GM06990 (cell line): ENCODE data around the gene ADAM8.

ENCODE experiments used
- DNase-seq: peaks from one replicate; pipeline ENCODE4 v3.0.0-alpha.2; 2011; ENCODE audit not compliant: insufficient read length; ENCODE audit errors: extremely low read depth
- H3K27me3 ChIP-seq: replicated peaks from 2 replicates; pipeline ENCODE4 v1.6.0; 2011; ENCODE audit warnings: low read length; ENCODE audit not compliant: control insufficient read depth, insufficient read depth
- H3K36me3 ChIP-seq: 2 replicates; pipeline ENCODE4 v1.5.1; 2011; ENCODE audit warnings: low read length; ENCODE audit not compliant: control insufficient read depth, insufficient read depth
- H3K4me3 ChIP-seq: replicated peaks from 2 replicates; pipeline ENCODE4 v1.5.1; 2011; ENCODE audit warnings: low read depth, mild to moderate bottlenecking, control low read depth, low read length
- TF ChIP-seq, protein P1 (sequence below): IDR thresholded peaks from 2 replicates; pipeline ENCODE4 v1.5.1; 2011; ENCODE audit warnings: low read length, control low read depth, mild to moderate bottlenecking, inconsistent platforms; ENCODE audit not compliant: insufficient read depth, poor library complexity, severe bottlenecking

ADAM8 gene

DNA sequence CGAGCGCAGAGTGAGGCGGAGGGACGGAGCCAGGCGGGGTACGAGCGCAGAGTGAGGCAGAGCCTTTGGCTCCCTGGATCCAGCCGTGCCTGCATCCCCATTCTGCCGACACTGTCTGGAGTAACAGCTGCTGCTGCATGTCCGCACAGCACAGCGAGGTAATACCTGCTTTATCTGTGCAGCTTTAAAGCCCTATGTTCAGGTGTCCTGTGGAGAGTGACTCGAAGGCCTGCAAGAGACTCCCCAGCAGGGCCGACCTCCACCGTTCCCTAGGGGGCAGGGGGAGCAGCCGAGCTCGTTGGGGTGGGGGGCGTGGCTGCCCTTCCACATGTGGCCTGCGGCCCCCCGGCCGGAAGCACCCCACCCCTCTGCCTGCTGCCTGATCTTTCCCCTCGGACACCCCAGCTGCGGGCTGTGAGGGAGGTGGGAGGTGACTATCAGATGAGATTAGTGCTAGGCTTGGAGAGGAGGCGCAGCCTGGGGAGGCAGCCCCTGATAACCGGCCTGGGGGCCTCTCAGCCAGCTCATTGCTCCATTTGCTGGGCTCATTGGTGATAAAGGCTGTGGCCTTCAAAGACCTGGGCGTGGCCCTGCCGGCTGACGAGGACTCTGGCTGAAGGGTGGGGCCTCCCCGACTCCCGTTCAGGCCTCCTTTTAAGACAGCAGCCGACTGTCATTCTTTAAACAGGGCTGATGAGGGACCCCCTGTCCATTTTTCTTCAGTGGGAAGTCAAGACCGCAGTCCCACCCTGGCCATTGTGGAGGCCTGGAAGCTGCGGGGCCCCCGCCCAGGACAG, 31.0 kb downstream of the ADAM8 start:
- Histone ChIP-seq H3K36me3 (no peaks in the 10 kb centered on the region), H3K27me3 (no peaks in the 10 kb centered on the region; the same call in 1 of the 2 replicates), H3K4me3 (no peak overlapping the region)
- DNase-seq: no peak
- TF ChIP-seq, protein P1, sequence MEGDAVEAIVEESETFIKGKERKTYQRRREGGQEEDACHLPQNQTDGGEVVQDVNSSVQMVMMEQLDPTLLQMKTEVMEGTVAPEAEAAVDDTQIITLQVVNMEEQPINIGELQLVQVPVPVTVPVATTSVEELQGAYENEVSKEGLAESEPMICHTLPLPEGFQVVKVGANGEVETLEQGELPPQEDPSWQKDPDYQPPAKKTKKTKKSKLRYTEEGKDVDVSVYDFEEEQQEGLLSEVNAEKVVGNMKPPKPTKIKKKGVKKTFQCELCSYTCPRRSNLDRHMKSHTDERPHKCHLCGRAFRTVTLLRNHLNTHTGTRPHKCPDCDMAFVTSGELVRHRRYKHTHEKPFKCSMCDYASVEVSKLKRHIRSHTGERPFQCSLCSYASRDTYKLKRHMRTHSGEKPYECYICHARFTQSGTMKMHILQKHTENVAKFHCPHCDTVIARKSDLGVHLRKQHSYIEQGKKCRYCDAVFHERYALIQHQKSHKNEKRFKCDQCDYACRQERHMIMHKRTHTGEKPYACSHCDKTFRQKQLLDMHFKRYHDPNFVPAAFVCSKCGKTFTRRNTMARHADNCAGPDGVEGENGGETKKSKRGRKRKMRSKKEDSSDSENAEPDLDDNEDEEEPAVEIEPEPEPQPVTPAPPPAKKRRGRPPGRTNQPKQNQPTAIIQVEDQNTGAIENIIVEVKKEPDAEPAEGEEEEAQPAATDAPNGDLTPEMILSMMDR: no peak

DNA sequence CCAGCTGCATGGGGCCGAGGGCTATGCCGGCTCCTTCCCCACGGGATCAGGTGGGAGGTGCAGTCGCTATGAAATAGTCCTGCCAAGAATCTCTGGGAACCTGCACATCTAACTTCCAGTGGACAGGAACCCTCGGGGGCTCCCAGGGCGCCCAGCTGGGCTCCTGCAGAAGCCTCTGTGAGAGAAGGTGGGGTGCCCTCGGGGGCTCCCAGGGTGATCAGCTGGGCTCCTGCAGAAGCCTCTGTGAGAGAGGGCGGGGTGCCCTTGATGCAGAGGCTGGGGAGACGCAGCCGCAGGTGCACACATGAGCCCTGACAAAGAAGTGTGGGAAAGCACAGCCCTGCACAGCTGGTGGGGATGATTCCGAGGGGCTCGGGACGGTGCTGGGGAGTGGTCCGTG, 33.1 kb downstream of the ADAM8 start:
- no peak for DNase-seq
- Histone ChIP-seq H3K27me3 (no peaks in the 10 kb centered on the region; the same call in 1 of the 2 replicates), H3K4me3 (no peak overlapping the region), H3K36me3 (no peaks in the 10 kb centered on the region)
- TF ChIP-seq, protein P1: no peak

DNA sequence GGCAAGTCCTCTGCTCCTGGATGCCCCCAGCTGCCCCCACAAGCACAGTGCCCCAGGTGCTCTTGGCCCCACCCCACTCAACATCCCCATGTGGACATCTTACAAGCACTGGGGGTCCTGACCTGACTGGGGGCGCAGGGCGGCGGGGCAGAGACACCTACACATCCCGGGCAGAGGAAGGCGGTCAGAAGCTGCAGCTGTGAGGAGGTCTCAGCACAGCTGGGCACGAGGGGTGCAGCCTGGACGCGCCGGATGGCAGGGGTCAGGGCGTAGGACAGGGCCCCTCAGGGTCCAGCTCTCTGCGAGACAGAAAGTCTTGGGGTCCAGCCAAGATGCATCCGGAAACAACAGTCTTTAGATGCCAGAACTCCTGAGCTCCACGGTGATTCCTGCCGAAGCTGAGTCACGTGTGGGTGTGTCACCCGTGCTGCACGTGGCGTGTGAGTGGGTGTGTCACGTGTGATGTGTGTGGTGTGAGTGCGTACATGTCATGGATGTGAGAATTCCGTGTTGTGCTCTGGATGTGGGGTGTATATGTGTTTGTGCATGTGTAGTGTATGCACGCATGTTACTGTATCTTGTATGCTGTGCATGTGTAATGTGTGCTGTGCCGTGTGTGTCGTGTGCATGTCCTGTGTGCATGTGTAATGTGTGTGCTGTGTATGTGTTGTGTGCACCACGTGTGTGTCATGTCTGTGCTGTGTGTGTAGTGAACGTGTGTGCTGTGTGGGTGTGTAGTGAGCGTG, 33.9 kb downstream of the ADAM8 start:
- no peaks in the 10 kb centered on the region for H3K36me3 ChIP-seq
- H3K4me3 ChIP-seq: no peak overlapping the region
- DNase-seq: no peak
- no peaks in the 10 kb centered on the region; the same call in 1 of the 2 replicates for H3K27me3 ChIP-seq
- TF ChIP-seq, protein P1: no peak

DNA sequence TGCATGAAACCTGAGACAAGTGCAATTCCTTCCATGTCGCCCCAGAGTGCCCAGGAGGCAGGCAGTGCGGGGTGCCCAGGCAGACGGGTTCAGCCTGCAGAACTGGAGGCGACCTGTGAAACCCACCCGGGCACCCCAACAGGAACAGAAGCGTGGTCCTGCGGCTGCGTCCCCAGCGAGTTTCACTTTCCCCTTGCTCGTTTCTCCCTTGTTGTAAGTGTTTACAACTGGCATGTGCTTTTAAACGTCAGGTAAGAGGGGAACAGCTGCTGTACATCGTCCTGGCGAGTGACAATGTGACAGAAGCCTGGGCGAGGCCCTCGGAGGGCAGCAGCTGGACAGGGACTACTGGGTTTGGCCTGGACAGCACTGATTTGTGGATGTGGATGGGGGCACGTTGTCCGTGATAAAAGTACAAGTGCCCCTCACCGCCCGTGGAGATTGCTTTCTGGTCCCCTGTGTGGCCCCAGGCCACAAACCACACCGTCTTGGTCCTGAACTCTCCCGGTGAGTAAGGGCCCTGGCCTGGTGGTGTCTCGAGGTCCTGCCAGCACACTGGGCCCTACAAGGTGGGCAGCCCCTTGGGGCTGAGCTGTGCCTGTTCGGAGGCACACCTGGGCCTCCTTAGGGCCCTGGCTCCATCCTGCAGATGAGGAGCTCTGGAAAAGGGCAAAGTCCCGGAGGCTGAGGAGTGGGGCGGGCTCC, 35.0 kb downstream of the ADAM8 start:
- TF ChIP-seq, protein P1: no peak
- Histone ChIP-seq H3K4me3 (peak overlapping the region; percentile 41), H3K27me3 (no peaks in the 10 kb centered on the region; the same call in 1 of the 2 replicates), H3K36me3 (no peaks in the 10 kb centered on the region)
- DNase-seq: peak; percentile 47

DNA sequence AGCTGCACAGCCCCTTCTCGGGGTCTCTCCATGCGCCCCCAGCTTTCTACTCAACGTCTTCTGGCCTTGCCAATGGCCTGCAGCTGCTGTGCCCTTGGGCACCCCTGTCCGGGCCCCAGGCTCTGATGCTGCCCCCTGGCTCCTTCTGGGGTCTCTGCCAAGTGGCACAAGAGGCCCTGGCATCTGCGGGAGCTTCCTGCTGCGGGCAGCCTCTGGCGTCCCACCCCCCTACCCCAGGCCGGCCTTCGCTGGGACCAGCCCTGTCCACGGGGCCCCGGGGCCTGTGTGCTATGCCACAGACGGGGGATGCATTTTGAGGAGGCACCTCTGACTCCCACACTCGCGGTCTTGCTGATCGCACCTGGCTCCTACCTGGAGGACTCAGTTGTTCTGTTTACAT, 36.7 kb downstream of the ADAM8 start:
- no peak for DNase-seq
- Histone ChIP-seq H3K27me3 (no peaks in the 10 kb centered on the region; the same call in 1 of the 2 replicates), H3K36me3 (no peaks in the 10 kb centered on the region), H3K4me3 (no peak overlapping the region)
- TF ChIP-seq, protein P1: no peak
